ENCODE data around the gene LRRC30. TPM values are rescaled to one million over a fixed set of nuclear protein-coding genes. Genes with fewer than 3 reads are reported as not detected.

The LRRC30 gene
- total RNA-seq, 1 donor from 2014 or later = not detected

DNA sequence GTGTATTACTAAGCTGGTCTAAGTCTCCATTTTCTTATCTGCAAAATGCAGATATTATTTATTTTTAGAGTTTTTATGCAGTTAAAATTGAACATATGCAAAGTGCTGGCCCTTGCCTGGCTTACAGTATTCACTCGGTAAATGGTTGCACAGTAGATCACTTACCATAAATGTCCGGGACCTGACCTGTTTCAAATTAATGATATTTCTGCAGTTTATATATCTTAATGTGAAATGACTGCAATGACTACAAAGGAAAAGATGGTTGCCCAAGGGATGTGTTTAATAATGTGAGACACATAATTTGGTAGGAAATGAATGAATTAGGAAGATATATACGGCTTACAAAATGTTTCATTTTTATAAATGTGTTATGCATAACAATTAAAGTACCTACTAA is 37.1 kb downstream of the LRRC30 start:
- H3K27me3 Mint-ChIP-seq (ENCODE audit: low read depth) = peaks cover 3% of the 10 kb centered on the region
- H3K9me3 Mint-ChIP-seq = peaks cover 4% of the 10 kb centered on the region
- no peak overlapping the region for H3K4me3 Mint-ChIP-seq
- no peaks in the 10 kb centered on the region for H3K36me3 Mint-ChIP-seq
- no peak for TF ChIP-seq CTCF (IDR thresholded peaks at IDR 0.05; ENCODE audit: unreplicated experiment)
- H3K27ac Mint-ChIP-seq = no peak overlapping the region
- DNase-seq (ENCODE audit: low spot score in 2 of 2, unreplicated experiment in 2 of 2) = no peak
- peaks cover 6% of the 10 kb centered on the region for H3K4me1 Mint-ChIP-seq

GRCh38 chr18:7269942-7270341 is 39.1 kb downstream of the LRRC30 start:
- Mint-ChIP-seq H3K27ac (no peak overlapping the region), H3K4me3 (no peak overlapping the region), H3K27me3 (ENCODE audit: low read depth) (peaks cover 3% of the 10 kb centered on the region), H3K36me3 (no peaks in the 10 kb centered on the region), H3K4me1 (peaks cover 16% of the 10 kb centered on the region), H3K9me3 (peaks cover 4% of the 10 kb centered on the region)
- DNase-seq (ENCODE audit: low spot score in 2 of 2, unreplicated experiment in 2 of 2) = no peak
- TF ChIP-seq CTCF (IDR thresholded peaks at IDR 0.05; ENCODE audit: unreplicated experiment) = no peak

DNA sequence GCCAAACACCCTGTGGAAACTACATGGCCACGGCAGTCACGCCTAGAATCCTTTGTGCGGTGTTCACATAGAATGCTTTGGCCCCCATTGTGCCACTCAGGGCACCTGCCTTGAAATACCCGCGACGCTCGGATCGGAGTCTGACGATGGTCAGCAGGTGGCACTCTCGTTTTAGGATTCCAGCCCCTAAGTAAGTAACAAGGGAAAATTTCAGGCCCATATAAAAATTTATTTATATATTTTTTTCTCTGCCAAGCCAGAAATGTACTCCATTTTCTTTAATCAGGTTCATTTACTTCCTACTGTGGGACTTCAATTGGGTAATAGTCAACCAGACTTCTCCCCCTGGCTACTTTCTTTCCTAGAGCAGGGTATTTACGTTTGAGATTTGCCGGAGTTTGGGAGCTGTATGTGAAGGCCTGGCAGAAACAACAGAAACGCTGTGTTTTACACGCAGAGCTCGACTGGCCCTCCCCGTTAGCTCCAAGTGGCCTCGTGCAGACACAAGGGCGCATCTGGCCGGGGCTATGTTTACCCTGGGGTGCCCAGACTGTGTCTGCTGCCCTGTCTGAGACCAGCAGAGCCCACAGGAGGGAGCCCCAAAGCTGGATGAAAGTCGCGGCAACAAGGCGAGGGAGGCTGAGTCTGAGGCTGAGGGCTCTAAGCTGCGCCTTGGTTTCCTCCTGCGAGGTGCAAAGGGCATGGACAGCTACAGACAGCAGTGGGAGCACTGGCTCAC is 41.6 kb downstream of the LRRC30 start:
- peak in 1 of 2 experiments; percentile 69 for DNase-seq (ENCODE audit: low spot score in 2 of 2, unreplicated experiment in 2 of 2)
- TF ChIP-seq CTCF (IDR thresholded peaks at IDR 0.05; ENCODE audit: unreplicated experiment) = peak; percentile 55
- Mint-ChIP-seq H3K9me3 (peaks cover 4% of the 10 kb centered on the region), H3K27ac (peak overlapping the region; percentile 80), H3K27me3 (ENCODE audit: low read depth) (peaks cover 3% of the 10 kb centered on the region), H3K4me1 (peaks cover 16% of the 10 kb centered on the region), H3K36me3 (no peaks in the 10 kb centered on the region), H3K4me3 (peak overlapping the region; percentile 15)

- Mint-ChIP-seq H3K27ac (no peak overlapping the region), H3K4me3 (no peak overlapping the region), H3K9me3 (peaks cover 4% of the 10 kb centered on the region), H3K27me3 (ENCODE audit: low read depth) (peaks cover 10% of the 10 kb centered on the region), H3K4me1 (peaks cover 16% of the 10 kb centered on the region), H3K36me3 (no peaks in the 10 kb centered on the region)
- no peak for DNase-seq (ENCODE audit: low spot score in 2 of 2, unreplicated experiment in 2 of 2)
- no peak for TF ChIP-seq CTCF (IDR thresholded peaks at IDR 0.05; ENCODE audit: unreplicated experiment)
Observed at GRCh38 chr18:7273301-7273921, 42.5 kb downstream of the LRRC30 start.

- Mint-ChIP-seq H3K9me3 (no peaks in the 10 kb centered on the region), H3K4me1 (no peaks in the 10 kb centered on the region), H3K27me3 (ENCODE audit: low read depth) (peaks cover 15% of the 10 kb centered on the region), H3K4me3 (no peak overlapping the region), H3K36me3 (no peaks in the 10 kb centered on the region), H3K27ac (no peak overlapping the region)
- no peak for DNase-seq (ENCODE audit: low spot score in 2 of 2, unreplicated experiment in 2 of 2)
- TF ChIP-seq CTCF (IDR thresholded peaks at IDR 0.05; ENCODE audit: unreplicated experiment) = no peak
Observed at GRCh38 chr18:7281579-7281978, 50.7 kb downstream of the LRRC30 start.

Other genes with a start within 250 kb of the LRRC30 start
- 91.4 to 99.8 TPM (median 93.7 TPM) in 3 replicates for gene LAMA1, start 113.3 kb upstream of the LRRC30 start, total RNA-seq